Stimulated activated CD8-positive, alpha-beta memory T cell treated with anti-CD3 and anti-CD28 coated beads, Interleukin-4, amount 100 ng/mL, for 1 hour (primary cell): ENCODE data around the gene AGAP2.
"Not testable (repeated sequence)": the region's sequence is repeated elsewhere in the genome, so short reads cannot be mapped to it uniquely, and the experiment has no call there.

ENCODE experiments used
- DNase-seq, 2 donors: peaks; one replicate each; pipeline ENCODE4 v3.0.0-alpha.2; 2020; ENCODE audit warnings: low read depth in 2 of 2, low spot score in 1 of 2

The AGAP2 gene

DNA sequence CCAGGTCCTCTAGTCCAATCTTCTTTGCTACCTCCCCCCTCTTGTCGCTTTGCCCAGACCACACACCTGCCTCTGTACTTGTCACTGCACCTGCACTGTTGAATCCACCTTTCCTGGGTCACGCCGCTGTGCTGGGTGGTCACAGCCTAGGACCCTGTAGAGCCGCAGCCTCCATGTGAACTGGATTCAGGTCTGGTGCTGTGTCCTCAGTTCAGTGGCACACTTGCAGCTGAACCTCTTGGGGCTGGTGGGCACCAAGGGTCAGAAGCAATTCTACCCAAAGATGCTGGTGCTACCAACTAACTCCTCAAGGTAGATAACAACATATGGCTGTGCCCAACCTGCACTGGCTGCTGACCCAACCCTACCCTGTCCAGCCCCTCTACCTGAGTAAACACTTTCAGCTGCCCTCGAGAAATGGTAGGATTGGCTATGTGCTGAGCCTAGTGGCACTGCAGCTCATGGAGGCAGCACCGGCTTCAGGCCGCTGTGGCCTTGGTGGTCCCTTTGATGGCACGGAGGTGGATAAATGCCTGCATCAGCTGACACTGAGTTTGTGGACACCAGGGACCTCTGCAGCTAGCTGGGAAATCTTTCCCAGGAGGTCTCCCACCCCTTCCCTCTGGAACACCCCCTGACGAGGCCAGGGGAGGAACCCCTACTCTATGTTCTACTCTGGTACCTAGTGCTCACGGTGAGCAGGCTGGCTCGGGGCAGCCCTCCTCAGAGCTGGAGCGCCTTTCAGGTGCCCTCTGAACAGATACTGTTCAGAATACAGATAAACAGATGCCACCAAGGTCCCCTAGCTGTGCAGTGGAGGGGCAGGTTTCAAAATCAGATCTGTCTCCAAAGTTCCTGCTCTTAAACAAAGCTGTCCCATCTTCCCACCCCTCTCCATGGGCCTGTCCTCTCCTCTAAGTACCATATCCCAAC is 14.3 kb downstream of the AGAP2 start:
- no peak for DNase-seq

DNA sequence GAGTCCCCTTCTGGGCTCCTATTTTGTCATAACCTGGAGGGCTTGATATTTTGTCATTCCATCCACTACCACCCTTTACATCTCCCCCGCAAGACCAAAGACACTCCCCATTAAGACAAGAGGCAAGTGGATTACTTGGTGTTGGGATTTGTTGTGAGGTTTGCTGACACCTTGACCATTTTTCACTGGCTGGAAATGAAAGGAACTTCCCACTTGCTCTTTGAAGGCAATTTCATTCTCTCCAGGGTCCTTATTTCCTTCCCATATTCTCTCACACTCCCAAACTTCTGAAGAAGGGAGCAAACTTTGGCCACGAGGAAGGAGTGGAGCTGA is 14.9 kb downstream of the AGAP2 start:
- no peak for DNase-seq

DNA sequence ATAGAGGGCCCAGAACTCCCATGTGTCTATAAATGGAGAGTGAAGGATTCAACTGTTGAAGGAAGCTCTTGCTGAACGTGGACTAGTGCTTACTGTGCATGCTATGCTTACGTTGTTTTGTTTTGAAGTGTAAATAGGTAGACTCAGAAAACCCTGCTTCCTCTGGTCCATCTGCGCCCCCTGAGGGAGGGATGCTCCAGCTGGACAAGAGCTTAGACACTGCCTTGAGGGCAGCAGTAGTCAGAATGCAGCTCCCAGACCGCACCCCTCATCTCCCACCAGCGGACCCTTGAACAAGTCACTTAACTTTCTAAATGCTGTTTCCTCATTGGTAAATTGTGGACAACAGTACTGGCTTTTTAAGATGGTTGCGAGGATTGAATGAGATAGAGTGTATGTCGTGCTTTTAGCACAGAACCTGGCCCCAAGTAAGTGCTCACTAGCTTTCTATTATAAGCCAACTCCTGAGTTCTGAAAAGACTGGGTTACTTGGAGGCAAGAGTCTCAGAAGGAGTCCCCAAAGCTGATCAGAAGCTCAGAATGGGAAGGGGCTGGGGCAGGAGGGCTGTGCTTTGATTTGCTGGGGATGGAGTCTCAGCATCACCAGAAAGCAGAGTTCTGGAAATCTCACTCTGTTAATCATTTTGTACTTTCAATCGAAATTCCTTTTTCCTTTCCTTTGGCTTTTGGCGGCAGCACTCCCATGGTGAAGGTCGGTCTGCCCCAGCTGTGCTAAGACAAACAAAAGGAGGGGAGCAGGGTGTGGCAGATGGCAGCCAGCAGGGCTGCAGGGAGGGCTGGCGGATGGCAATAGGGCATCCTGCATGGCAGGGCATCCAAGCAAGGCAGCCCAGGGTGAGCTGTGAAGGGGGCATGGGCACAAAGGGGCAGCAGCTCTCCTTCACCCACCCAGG is 15.6 kb downstream of the AGAP2 start:
- no peak for DNase-seq

DNA sequence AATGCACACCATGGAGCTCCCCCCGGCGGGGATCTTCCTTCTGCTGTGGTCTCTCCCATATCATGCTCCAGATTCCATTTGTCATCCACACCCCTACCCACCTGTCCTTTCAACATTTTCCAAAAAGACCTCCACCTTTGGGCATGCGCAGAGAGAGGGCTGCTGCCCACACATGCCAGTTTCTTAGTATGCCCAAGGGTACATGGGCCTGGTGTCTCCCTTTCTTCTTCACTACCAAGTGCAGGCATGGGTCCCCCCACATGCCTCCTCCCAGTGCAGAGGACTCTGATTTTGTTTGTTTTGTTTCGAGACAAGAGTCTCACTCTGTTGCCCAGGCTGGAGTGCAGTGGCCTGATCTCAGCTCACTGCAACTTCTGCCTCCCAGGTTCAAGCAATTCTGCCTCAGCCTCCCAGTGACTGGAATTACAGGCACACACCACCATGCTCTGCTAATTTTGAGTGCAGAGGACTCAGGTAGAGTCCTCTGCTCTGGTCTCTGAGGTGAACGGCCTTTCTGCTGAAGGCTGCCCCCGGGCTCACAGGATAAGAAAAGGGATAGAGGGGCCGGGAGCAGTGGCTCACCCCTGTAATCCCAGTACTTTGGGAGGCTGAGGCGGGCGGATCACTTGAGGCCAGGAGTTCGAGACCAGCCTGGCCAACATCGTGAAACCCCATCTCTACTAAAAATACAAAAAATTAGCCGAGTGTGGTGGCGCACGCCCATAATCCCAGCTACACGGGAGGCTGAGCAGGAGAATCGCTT is 16.5 kb downstream of the AGAP2 start:
- not testable (repeated sequence) for DNase-seq

DNA sequence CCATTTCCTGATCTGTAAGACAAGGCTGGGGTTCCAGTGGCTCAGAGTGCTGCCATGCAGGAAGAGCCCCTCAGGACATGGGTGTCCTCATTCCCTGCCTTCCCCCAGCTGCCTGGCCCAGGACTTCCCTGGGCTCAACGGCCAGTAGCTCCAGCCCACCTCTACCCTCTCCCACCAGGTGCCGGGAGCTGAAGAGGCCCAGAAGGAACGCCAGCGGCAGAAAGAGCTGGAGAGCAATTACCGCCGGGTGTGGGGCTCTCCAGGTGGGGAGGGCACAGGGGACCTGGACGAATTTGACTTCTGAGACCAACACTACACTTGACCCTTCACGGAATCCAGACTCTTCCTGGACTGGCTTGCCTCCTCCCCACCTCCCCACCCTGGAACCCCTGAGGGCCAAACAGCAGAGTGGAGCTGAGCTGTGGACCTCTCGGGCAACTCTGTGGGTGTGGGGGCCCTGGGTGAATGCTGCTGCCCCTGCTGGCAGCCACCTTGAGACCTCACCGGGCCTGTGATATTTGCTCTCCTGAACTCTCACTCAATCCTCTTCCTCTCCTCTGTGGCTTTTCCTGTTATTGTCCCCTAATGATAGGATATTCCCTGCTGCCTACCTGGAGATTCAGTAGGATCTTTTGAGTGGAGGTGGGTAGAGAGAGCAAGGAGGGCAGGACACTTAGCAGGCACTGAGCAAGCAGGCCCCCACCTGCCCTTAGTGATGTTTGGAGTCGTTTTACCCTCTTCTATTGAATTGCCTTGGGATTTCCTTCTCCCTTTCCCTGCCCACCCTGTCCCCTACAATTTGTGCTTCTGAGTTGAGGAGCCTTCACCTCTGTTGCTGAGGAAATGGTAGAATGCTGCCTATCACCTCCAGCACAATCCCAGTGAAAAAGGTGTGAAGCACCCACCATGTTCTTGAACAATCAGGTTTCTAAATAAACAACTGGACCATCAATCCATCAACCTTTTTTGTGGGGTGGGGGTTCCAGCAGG is 17.6 kb downstream of the AGAP2 start:
- DNase-seq, result no peak

DNA sequence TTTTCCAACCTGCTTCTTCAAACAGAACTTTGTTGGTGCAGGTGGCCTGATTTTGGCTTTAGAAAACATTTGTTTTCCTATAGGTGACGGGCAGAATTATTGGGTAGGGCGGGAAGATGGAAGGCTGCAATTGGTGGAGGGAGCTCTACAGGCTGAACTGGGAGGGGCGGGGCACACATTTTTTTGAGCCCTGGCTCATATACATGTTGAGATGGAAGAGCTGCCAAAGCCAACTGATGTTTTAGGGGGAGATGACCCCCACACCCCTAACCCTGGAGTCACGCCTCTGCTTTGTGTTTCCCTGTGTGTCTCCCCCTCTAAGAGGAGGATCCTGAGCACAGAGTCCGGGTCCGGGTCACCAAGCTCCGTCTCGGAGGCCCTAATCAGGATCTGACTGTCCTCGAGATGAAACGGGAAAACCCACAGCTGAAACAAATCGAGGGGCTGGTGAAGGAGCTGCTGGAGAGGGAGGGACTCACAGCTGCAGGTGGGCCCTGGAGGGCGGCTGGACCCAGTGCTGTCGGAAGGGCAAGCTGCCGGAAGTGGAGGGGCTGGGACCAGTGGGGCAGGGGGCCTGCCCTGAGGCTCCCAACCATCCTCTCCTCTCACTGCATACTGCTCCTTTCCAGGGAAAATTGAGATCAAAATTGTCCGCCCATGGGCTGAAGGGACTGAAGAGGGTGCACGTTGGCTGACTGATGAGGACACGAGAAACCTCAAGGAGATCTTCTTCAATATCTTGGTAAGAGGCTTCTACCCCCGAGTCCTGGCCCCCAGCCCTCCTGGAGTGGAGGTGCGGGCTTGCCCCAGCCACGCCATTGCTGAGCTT is 18.6 kb downstream of the AGAP2 start:
- no peak for DNase-seq

DNA sequence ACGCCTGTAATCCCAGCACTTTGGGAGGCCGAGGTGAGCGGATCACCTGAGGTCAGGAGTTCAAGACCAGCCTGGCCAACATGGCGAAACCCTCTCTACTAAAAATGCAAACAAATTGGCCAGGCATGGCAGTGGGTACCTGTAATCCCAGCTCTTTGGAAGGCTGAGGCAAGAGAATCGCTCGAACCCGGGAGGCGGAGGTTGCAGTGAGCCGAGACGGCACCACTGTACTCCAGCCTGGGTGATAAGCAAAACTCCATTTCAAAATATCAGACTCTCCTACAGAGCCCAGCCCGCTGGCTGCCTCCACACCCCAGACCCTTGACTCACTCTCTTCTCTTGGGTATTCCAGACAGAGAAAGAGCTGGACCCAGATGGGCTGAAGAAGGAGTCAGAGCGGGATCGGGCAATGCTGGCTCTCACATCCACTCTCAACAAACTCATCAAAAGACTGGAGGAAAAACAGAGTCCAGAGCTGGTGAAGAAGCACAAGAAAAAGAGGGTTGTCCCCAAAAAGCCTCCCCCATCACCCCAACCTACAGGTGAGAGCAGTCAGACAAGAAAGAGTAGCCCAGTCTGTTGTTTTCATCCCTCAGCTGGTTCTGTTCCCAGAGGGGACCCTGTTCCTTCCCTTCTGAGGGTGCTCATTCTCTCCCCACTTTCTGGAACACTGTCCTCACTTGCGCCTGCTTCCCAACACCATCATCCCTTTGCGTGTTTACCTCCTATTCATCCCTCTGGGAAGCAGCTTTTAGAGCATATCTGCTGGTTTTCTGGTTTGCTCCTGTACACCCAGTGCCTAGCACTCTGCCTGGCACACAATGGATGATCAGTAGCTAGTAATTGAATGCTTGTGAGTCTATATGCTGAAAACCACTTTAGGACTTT is 19.7 kb downstream of the AGAP2 start:
- DNase-seq, result no peak

DNA sequence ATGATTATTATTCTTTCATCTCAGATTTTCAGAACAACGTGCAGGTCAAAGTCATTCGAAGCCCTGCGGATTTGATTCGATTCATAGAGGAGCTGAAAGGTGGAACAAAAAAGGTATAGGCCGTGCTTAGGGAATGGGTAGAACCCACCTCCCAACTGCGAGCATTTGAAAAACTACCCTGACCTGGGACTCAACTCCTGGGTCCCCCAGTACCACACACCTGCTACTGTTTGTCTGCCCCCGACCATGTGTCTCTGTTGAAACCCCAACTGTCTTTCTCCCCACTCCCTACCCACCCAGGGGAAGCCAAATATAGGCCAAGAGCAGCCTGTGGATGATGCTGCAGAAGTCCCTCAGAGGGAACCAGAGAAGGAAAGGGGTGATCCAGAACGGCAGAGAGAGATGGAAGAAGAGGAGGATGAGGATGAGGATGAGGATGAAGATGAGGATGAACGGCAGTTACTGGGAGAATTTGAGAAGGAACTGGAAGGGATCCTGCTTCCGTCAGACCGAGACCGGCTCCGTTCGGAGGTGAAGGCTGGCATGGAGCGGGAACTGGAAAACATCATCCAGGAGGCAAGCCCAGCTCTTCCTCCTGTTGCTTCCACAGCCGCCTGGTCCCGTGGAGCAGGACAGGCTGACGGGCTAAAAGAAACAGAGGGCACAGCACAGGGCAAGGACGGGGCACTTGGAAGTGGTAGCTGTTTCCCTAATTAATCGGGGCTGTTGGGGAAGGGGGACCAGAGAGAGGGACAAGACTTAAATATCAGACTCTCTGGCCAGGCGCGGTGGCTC is 20.5 kb downstream of the AGAP2 start:
- no peak for DNase-seq

DNA sequence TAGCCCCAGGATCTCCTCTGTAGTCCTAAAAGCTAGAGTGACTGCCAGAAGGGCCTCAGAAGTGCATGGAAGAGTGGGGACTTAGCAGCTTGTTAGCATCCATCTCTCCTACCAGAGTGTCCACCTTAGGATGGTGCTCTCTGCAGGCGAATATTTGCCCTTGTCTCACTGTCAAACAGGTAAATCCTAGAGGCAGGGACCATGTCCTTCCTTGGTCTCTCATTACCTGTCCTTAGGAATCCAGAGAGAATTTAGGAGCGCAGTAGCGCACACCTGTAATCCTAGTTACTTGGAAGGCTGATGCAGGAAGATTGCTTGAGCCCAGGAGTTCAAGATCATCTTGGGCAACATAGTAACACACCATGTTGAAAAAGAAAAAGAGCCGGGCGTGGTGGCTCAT is 21.4 kb downstream of the AGAP2 start:
- DNase-seq, result no peak

DNA sequence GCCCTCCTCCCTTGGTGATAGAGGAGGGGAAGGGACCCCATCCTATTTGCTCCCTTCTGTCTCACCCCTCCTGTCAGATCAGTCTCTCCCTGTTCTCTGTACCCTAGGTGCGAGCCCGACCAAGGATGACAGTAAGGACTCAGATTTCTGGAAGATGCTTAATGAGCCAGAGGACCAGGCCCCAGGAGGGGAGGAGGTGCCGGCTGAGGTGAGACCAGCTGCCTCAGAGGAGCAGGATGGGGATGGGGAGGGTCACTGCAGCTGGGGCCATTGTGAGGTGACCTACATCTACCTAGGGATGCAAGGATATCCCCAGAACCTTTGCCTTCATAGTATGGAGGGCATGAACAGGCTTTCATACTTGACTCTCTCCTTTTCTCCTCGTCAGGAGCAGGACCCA is 22.2 kb downstream of the AGAP2 start:
- DNase-seq, result no peak

DNA sequence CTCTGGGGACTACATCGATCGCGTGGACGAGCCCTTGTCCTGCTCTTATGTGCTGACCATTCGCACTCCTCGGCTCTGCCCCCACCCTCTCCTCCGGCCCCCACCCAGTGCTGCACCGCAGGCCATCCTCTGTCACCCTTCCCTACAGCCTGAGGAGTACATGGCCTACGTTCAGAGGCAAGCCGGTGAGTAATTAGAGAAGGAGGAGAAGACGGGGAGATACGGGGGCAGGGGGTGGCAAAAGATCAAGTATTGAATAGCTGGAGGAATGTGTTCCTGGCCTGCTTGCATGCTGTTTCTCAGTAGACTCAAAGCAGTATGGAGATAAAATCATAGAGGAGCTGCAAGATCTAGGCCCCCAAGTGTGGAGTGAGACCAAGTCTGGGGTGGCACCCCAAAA is 22.8 kb downstream of the AGAP2 start:
- no peak for DNase-seq

DNA sequence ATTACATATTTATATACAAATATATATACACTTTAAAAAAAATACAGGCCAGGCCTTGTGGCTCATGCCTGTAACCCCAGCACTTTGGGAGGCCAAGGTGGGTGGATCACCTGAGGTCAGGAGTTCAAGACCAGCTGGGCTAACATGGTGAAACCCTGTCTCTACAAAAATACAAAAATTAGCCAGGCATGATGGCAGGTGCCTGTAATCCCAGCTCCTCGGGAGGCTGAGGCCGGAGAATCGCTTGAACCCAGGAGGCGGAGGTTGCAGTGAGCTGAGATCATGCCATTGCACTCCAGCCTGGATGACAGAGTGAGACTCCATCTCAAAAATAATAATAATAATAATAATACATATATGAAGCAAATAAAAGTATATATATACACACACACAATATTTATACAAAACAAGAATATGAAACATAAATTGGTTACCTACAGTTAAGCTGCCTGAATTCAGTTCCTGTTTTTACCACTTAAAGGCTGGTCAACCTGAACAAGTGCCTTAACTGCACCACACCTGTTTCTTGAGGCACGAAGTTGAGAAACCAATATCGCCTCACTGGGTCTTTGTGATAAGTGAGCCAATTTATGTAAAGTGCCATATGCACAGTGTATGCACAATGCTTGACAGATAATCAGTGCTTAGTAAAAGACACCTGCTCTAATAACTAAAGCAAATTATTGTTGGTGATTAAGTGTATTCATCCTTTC is 23.4 kb downstream of the AGAP2 start:
- DNase-seq, result not testable (repeated sequence)

DNA sequence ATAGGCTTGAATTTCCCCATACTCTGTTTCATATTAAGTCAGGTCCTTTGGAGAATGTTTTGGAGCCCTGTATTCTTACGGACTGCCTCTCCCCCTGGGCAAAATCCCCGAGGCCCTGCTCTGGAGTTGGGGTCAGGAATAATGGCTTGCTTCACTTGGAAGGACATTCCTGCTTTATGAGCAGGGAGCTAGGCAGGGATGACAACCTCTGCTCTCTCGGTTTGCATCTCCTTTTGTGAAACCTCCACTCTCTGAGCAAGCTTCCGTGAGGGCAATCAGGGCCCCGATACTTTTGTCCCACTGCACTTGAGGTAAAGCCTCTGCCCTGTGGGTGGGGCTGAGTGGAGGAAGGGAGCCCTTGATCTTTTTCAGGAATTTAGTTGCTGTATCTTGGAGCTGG is 25.3 kb downstream of the AGAP2 start:
- DNase-seq, result no peak

DNA sequence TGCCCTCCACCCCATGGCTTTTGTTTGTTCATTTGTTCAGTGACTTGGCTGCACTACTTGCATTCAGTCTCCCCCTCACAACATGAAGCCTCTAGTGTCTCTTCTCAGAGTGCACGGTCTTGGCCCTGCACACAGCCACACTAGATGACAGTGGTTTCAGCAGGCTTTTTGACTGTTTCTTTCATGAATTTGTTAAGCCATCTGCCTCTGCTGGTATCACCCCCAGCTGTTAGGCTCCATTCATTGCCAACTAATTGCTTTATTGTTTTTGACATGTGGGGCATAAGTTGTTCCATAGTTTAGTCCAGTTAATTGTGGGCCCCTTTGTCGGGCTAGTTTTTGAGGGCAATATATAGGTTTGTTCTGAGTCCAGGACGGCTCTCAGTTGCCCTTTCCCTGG is 25.8 kb downstream of the AGAP2 start:
- DNase-seq, result no peak

DNA sequence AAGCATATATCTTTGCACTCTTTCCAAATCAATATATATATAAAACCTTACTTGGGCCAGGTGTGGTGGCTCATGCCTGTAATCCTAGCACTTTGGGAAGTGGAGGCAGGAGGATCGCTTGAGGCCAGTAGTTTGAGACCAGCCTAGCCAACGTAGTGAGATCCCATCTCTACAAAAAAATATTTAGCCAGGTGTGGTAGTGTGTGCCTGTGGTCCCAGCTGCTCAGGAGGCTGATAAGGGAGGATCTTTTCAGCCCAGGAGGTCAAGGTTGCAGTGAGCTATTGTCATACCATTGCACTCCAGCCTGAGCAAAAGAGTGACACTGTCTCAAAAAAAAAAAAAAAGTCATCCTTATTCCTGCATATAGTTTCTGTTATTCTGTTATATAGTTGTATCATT is 30.2 kb downstream of the AGAP2 start:
- no peak for DNase-seq

DNA sequence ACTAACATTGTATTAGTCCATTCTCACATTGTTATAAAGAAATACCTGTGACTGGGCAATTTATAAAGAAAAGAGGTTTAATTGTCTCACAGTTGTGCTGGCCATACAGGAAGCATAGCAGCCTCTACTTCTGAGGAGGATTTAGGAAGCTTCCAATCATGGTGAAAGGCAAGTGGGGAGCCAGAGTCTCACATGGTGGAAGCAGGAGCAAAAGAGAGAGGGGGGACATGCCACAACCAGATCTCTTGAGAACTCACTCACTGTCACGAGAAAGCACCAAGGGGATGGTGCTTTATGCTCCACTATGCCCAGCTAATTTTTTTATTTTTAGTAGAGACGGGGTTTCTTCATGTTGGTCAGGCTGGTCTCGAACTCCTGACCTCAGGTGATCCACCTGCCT is 31.3 kb downstream of the AGAP2 start:
- DNase-seq, result no peak

DNA sequence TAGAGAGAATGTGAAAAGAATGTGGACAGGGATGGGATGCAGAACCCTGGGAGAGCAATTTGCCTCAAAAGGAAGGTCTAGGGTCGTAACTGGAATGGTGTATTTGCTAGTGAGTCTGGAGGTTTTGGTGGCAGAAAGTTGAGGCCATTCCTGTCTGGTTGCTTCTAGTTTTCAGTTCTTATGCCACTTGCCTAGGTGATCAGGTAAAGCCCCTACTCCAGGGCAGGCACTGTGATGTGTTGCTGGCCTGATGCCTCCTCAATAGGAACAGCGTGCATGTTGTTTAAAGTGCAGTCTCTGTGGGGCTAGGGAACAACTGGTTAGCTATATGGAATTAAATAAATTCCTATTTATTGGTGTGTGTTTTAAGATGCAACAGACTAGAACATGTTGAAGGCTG is 38.2 kb downstream of the AGAP2 start:
- DNase-seq, result no peak
